ENCODE results near the gene CLHC1. TPM values are rescaled to one million over a fixed set of nuclear protein-coding genes. Genes with fewer than 3 reads are reported as not detected.
"Not testable (repeated sequence)": the region's sequence is repeated elsewhere in the genome, so short reads cannot be mapped to it uniquely, and the experiment has no call there.

The CLHC1 gene
- polyA plus RNA-seq, 1 of the 3 experiments (the other 2 are of a cell fraction), result 3.8 TPM

GRCh38 chr2:55196526-55196925 is 35.6 kb downstream of the CLHC1 start:
- Histone ChIP-seq H3K9ac (no peak overlapping the region), H3F3A (replicated peaks; ENCODE audit: insufficient read depth) (peaks cover 4% of the 10 kb centered on the region), H3K9me2 (no peaks in the 10 kb centered on the region), H2AFZ (ENCODE audit: low read depth) (no peak overlapping the region), H3K4me1 (ENCODE audit: control insufficient read depth in 1 of 2, insufficient read depth in 2 of 2, low read depth in 1 of 2, low read length in 1 of 2) (no peaks in the 10 kb centered on the region), H3K4me2 (no peak overlapping the region), H3K4me3 (ENCODE audit: low read depth in 2 of 2, low read length in 1 of 2) (no peak overlapping the region), H3K27ac (ENCODE audit: low read depth in 2 of 2, low read length in 1 of 2) (no peak overlapping the region), H3K9me3 (peaks cover 5% of the 10 kb centered on the region; the same call in 1 of the 2 replicates), H3K79me2 (ENCODE audit: insufficient read depth) (no peaks in the 10 kb centered on the region), H3K36me3 (replicated peaks in 1 of 2; ENCODE audit: control insufficient read depth in 1 of 2, insufficient read depth in 2 of 2, low read length in 1 of 2) (peaks cover 20 to 34% of the 10 kb centered on the region in 2 experiments), H4K20me1 (ENCODE audit: insufficient read depth) (no peaks in the 10 kb centered on the region), H3K27me3 (ENCODE audit: insufficient read depth) (no peaks in the 10 kb centered on the region)
- no peak for DNase-seq
- TF ChIP-seq FOXJ3 (CRISPR knock-in tag; IDR thresholded peaks at IDR 0.05), result no peak
- 86% methylated on average over 2 of the region's 2 CpGs for WGBS (ENCODE audit: low lambda C conversion rate)
- ChIA-PET POLR2A (no interaction called here), CTCF (interaction anchor here (1.1 kb wide), 1 partner anchor 27 kb away, joined by 3 read pairs; no protein-coding TSS in a partner anchor)

- DNase-seq, CTCF ChIA-PET: not testable (repeated sequence)
- 82% methylated on average over 2 of the region's 2 CpGs for whole genome bisulfite sequencing (ENCODE audit: low lambda C conversion rate)
Measured at GRCh38 chr2:55191888-55192287, 40.2 kb downstream of the CLHC1 start.

GRCh38 chr2:55186837-55187236 is 45.3 kb downstream of the CLHC1 start:
- H3K9me3 ChIP-seq; H3K4me3 ChIP-seq (ENCODE audit: low read depth in 2 of 2, low read length in 1 of 2); H3F3A ChIP-seq (replicated peaks; ENCODE audit: insufficient read depth); H3K79me2 ChIP-seq (ENCODE audit: insufficient read depth); H3K4me1 ChIP-seq (ENCODE audit: control insufficient read depth in 1 of 2, insufficient read depth in 2 of 2, low read depth in 1 of 2, low read length in 1 of 2); H3K27me3 ChIP-seq (ENCODE audit: insufficient read depth); H3K4me2 ChIP-seq; H3K9ac ChIP-seq; H4K20me1 ChIP-seq (ENCODE audit: insufficient read depth); H3K9me2 ChIP-seq; H3K27ac ChIP-seq (ENCODE audit: low read depth in 2 of 2, low read length in 1 of 2); DNase-seq; H2AFZ ChIP-seq (ENCODE audit: low read depth); H3K36me3 ChIP-seq (replicated peaks in 1 of 2; ENCODE audit: control insufficient read depth in 1 of 2, insufficient read depth in 2 of 2, low read length in 1 of 2): not testable (repeated sequence)
- ChIA-PET POLR2A (interaction anchor here (0.6 kb wide), 1 partner anchor 25 kb away, joined by 3 read pairs; no protein-coding TSS in a partner anchor), CTCF (interaction anchor here (1.0 to 2.8 kb wide), 2 partner anchors 19 to 449 kb away, joined by 3 to 12 read pairs; no protein-coding TSS in a partner anchor)
- 88% methylated on average over 8 of the region's 8 CpGs for whole genome bisulfite sequencing (ENCODE audit: low lambda C conversion rate)

More at GRCh38 chr2:55191888-55192287, 40.2 kb downstream of the CLHC1 start:
- H3K27me3 ChIP-seq (ENCODE audit: insufficient read depth); H3K79me2 ChIP-seq (ENCODE audit: insufficient read depth); H3K4me2 ChIP-seq; H4K20me1 ChIP-seq (ENCODE audit: insufficient read depth); H3K9me2 ChIP-seq; H3K36me3 ChIP-seq (replicated peaks in 1 of 2; ENCODE audit: control insufficient read depth in 1 of 2, insufficient read depth in 2 of 2, low read length in 1 of 2); H3K9ac ChIP-seq; H3K27ac ChIP-seq (ENCODE audit: low read depth in 2 of 2, low read length in 1 of 2); H3K9me3 ChIP-seq; POLR2A ChIA-PET; H3K4me1 ChIP-seq (ENCODE audit: control insufficient read depth in 1 of 2, insufficient read depth in 2 of 2, low read depth in 1 of 2, low read length in 1 of 2); H3K4me3 ChIP-seq (ENCODE audit: low read depth in 2 of 2, low read length in 1 of 2); H3F3A ChIP-seq (replicated peaks; ENCODE audit: insufficient read depth); H2AFZ ChIP-seq (ENCODE audit: low read depth): not testable (repeated sequence)

GRCh38 chr2:55180374-55180773 is 51.7 kb downstream of the CLHC1 start:
- no peak for DNase-seq
- Histone ChIP-seq H3K27ac (ENCODE audit: low read depth in 2 of 2, low read length in 1 of 2) (no peak overlapping the region), H3K4me3 (ENCODE audit: low read depth in 2 of 2, low read length in 1 of 2) (no peak overlapping the region), H3F3A (replicated peaks; ENCODE audit: insufficient read depth) (peaks cover 7% of the 10 kb centered on the region), H3K9me2 (no peaks in the 10 kb centered on the region), H3K79me2 (ENCODE audit: insufficient read depth) (no peaks in the 10 kb centered on the region), H3K27me3 (ENCODE audit: insufficient read depth) (no peaks in the 10 kb centered on the region), H3K36me3 (replicated peaks in 1 of 2; ENCODE audit: control insufficient read depth in 1 of 2, insufficient read depth in 2 of 2, low read length in 1 of 2) (peaks cover 3 to 5% of the 10 kb centered on the region in 2 experiments), H3K9me3 (no peaks in the 10 kb centered on the region), H3K9ac (no peak overlapping the region), H3K4me1 (ENCODE audit: control insufficient read depth in 1 of 2, insufficient read depth in 2 of 2, low read depth in 1 of 2, low read length in 1 of 2) (no peaks in the 10 kb centered on the region), H2AFZ (ENCODE audit: low read depth) (no peak overlapping the region), H3K4me2 (no peak overlapping the region), H4K20me1 (ENCODE audit: insufficient read depth) (no peaks in the 10 kb centered on the region)
- TF ChIP-seq JUND (IDR thresholded peaks at IDR 0.05), result no peak
- TF ChIP-seq MXI1 (IDR thresholded peaks at IDR 0.05; ENCODE audit: low read depth, low read length), result no peak
- TF ChIP-seq, protein P1, sequence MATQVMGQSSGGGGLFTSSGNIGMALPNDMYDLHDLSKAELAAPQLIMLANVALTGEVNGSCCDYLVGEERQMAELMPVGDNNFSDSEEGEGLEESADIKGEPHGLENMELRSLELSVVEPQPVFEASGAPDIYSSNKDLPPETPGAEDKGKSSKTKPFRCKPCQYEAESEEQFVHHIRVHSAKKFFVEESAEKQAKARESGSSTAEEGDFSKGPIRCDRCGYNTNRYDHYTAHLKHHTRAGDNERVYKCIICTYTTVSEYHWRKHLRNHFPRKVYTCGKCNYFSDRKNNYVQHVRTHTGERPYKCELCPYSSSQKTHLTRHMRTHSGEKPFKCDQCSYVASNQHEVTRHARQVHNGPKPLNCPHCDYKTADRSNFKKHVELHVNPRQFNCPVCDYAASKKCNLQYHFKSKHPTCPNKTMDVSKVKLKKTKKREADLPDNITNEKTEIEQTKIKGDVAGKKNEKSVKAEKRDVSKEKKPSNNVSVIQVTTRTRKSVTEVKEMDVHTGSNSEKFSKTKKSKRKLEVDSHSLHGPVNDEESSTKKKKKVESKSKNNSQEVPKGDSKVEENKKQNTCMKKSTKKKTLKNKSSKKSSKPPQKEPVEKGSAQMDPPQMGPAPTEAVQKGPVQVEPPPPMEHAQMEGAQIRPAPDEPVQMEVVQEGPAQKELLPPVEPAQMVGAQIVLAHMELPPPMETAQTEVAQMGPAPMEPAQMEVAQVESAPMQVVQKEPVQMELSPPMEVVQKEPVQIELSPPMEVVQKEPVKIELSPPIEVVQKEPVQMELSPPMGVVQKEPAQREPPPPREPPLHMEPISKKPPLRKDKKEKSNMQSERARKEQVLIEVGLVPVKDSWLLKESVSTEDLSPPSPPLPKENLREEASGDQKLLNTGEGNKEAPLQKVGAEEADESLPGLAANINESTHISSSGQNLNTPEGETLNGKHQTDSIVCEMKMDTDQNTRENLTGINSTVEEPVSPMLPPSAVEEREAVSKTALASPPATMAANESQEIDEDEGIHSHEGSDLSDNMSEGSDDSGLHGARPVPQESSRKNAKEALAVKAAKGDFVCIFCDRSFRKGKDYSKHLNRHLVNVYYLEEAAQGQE (IDR thresholded peaks at IDR 0.05; ENCODE audit: low read depth, low read length), result no peak
- no peak for TF ChIP-seq IRF3 (IDR thresholded peaks at IDR 0.05; ENCODE audit: low read depth, low read length)
- TF ChIP-seq EP300 (IDR thresholded peaks at IDR 0.05; ENCODE audit: borderline replicate concordance in 1 of 2, low read depth in 1 of 2, low read length in 1 of 2), result no peak
- ChIA-PET POLR2A (interaction anchor here (1.6 kb wide), 1 partner anchor 52 kb away, joined by 4 read pairs; the partner anchor contains the start of genes CLHC1 and RPS27A), CTCF (interaction anchor here (3.6 to 18.9 kb wide), 2 partner anchors 12 to 164 kb away, joined by 19 to 215 read pairs; no protein-coding TSS in a partner anchor)
- WGBS (ENCODE audit: low lambda C conversion rate), result 90% methylated on average over 2 of the region's 2 CpGs

All from SK-N-SH (cell line).